HG03520 (cell line): ENCODE measurements around the gene SECISBP2.

Experiments
- ATAC-seq: cut with Tn5 transposase; IDR thresholded peaks from one replicate; pipeline ENCODE4 v1.9.1; 2021; ENCODE audit warnings: mild to moderate bottlenecking, moderate library complexity; ENCODE audit not compliant: unreplicated experiment

SECISBP2 gene

GRCh38 chr9:89379508-89380115 lies 61.3 kb downstream of the SECISBP2 start:
- no peak for ATAC-seq

- ATAC-seq = no peak
Measured at GRCh38 chr9:89380437-89381307, 62.4 kb downstream of the SECISBP2 start.

GRCh38 chr9:89381308-89381609 lies 63.0 kb downstream of the SECISBP2 start:
- no peak for ATAC-seq

- no peak for ATAC-seq
Measured at GRCh38 chr9:89382026-89382986, 64.0 kb downstream of the SECISBP2 start.

- ATAC-seq = no peak
Measured at GRCh38 chr9:89383030-89383720, 64.9 kb downstream of the SECISBP2 start.

- no peak for ATAC-seq
Measured at GRCh38 chr9:89383721-89384300, 65.5 kb downstream of the SECISBP2 start.

- ATAC-seq = no peak
Measured at GRCh38 chr9:89384783-89385182, 66.5 kb downstream of the SECISBP2 start.

- ATAC-seq = no peak
Measured at GRCh38 chr9:89386206-89386605, 67.9 kb downstream of the SECISBP2 start.

- ATAC-seq = no peak
Measured at GRCh38 chr9:89386797-89387196, 68.5 kb downstream of the SECISBP2 start.

- ATAC-seq = no peak
Measured at GRCh38 chr9:89387197-89387849, 69.0 kb downstream of the SECISBP2 start.

GRCh38 chr9:89388084-89388867 lies 70.0 kb downstream of the SECISBP2 start:
- ATAC-seq = no peak

- ATAC-seq = no peak
Measured at GRCh38 chr9:89388868-89389177, 70.5 kb downstream of the SECISBP2 start.

- ATAC-seq = no peak
Measured at GRCh38 chr9:89390068-89390555, 71.8 kb downstream of the SECISBP2 start.

GRCh38 chr9:89390578-89391116 lies 72.3 kb downstream of the SECISBP2 start:
- ATAC-seq = no peak

GRCh38 chr9:89391585-89391984 lies 73.3 kb downstream of the SECISBP2 start:
- ATAC-seq = no peak

GRCh38 chr9:89394412-89394811 lies 76.1 kb downstream of the SECISBP2 start:
- ATAC-seq = no peak

- ATAC-seq = no peak
Measured at GRCh38 chr9:89395931-89396710, 77.8 kb downstream of the SECISBP2 start.

GRCh38 chr9:89397471-89397870 lies 79.2 kb downstream of the SECISBP2 start:
- ATAC-seq = no peak
